HG03196 (cell line): ENCODE measurements around the gene UGGT2.
A peak's percentile ranks its signal among the peaks of the same experiment; 100 is the strongest.
"Not testable (repeated sequence)": the region's sequence is repeated elsewhere in the genome, so short reads cannot be mapped to it uniquely, and the experiment has no call there.

ENCODE experiments used
- ATAC-seq: cut with Tn5 transposase; IDR thresholded peaks from one replicate; pipeline ENCODE4 v1.9.1; 2021; ENCODE audit not compliant: unreplicated experiment

The UGGT2 gene

DNA sequence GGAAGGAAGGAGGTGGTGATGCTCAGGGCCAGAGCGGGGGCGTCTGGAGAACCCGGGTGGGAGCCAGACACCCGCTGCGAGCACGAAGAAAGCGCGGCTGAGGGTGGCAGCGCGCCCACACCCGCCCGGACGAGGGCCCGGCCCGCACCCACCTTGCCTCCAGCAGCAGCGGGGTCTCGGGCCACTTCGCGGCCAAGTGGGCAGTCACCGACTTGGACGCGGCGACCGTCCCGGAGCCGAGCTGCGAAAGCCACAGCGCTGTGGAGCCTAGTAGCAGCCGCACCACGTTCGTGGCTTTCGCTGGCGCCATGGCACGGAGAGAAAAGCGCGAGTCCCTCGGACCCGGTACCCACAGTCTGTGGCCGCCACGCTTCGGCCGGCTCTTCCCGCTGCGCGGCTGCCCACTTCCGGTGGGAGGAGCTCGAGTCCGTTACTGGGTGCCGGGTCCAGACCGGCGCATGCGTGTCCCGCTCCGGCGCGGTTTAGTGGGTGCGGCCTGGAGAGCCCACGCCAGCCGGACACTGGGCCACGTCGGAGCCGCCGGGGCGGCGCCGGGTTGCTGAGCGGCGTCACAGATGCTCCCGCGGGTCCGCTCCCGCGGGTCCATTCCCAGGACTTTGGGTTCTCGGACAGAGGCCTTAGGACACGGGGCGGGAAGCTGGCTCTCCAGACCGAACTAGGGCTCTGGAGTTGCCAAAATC lies at the start of gene UGGT2:
Gene UGGT2, minus strand, starts transcription at position 399 of the 701 bp plus-strand sequence. Its CDS starts 89 bp downstream, at position 310.
- peak; percentile 98 for ATAC-seq

DNA sequence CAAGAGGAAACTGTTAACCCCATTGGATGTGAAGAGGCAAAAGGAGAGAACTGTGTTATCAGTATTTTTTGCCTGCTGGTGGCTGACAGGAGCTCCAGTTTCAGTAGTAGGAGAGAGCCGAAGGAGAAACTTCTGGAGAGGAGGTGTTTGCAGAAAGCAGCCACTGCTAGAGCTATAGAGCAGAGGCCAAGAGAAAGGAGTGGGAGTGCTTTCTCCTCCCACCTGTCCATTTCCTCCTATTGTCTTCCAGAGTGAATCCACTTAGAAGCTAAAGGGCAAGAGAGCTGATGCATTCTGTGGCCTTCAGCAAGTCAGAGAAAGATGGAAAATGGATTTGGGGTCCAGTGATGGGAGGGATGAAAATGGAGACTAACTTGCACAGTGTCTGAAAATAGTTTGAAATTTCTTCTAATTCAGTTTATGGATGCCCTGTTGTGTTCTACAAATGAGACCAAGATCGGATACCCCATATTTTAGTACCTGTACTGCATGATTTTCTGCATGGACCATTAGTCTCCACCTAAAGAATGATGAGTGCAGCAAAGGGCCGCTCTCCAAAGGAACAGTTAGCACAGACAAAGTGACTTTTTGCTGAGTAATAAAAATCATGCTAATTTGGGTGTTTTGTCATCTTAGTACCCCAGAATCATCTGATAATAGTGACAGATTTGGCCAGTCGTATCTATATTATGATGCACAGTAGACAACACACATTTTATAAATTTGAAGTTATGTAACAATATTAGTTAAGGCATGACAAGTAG lies 47.4 kb upstream of the UGGT2 start:
- no peak for ATAC-seq

GRCh38 chr13:96093296-96094006 lies 40.2 kb upstream of the UGGT2 start:
- ATAC-seq: no peak

GRCh38 chr13:96091164-96092117 lies 38.2 kb upstream of the UGGT2 start:
- ATAC-seq: no peak

GRCh38 chr13:96090240-96091101 lies 37.3 kb upstream of the UGGT2 start:
- ATAC-seq: no peak

DNA sequence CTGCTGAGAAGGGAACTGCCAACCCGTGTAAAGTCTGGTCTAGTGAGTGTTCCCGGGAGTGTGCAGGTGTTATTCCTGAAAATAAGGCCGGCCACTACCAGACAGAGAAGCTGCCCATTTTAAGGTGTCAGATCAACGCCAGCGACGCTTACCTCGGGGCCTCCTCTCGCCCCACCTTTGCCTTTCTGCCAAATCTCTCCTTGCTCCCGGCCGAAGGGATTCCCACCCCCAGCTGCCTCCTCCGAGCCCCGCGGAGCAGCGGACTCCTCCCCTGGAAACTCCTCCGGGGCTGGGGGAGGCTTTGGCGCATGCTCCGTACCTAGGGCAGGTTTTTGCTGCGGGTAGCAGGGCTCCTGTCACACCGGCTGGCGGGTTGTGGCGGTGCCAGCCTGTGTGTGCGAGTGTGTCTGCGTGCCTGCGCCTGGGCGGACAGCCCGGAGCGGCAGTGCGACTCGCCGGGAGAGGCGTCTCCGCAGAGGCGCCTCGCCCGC lies 36.6 kb upstream of the UGGT2 start, which contains the start of gene HS6ST3:
Gene HS6ST3, plus strand, starts transcription at position 359 of the 491 bp plus-strand sequence.
- no peak for ATAC-seq

DNA sequence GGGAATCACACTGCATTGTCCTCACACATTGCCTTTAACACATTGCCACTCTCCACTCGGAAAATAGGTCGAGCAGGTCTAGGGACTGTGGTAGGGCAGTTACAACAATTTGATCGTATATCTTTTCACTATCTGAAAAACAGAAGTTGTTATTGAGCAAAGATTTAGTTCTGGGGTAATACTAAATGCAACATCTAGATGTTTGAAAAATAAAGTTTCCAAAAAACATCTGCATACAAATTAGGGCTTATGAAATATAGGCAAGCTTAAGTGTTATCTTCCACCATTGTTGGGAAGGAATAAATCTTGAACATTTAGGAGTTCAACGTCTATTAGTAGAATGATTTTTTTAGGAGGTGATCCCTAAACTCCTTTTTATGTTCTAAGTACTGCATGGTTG lies 35.9 kb upstream of the UGGT2 start:
- no peak for ATAC-seq

- no peak for ATAC-seq
Measured at GRCh38 chr13:96086736-96087135, 33.5 kb upstream of the UGGT2 start.

DNA sequence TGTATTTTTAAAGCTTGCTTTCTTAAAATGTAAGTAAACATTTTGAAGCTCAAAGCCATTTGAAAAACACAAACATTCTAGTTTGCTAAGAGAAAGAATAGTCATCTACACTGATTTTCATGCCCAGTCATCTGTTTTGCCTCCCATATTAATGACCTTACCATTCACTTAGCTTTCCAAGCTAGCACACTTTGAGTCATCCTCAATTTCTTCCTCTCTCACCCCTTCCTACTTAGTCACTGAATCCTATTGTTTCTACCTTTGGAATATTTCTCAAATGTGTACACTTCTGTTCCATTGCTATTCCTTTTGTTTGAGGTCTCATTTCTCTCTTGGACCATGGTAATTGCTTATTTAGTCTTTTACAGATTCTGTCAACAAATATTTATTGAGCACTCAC lies 29.4 kb upstream of the UGGT2 start:
- no peak for ATAC-seq

GRCh38 chr13:96081888-96082287 lies 28.7 kb upstream of the UGGT2 start:
- ATAC-seq: no peak

DNA sequence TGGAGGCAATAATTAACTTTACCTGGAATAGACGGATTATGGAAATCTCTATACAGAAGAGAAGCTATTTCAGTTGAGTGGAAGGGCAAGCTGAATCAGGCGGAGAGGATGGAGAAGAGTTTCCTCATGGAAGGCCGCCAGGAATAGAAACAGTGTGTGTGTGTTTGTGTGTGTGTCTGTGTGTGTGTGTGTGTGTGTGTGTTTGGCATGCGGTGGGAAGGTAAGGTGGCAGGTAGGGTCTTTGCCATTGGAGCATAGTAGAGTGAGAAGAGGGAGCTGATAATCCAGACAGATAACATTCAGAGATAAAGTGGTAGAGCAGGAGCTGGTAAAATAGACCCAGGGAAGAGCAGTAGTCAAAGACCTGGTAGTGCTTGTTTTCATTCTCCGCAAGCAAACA lies 27.5 kb upstream of the UGGT2 start:
- ATAC-seq: no peak

DNA sequence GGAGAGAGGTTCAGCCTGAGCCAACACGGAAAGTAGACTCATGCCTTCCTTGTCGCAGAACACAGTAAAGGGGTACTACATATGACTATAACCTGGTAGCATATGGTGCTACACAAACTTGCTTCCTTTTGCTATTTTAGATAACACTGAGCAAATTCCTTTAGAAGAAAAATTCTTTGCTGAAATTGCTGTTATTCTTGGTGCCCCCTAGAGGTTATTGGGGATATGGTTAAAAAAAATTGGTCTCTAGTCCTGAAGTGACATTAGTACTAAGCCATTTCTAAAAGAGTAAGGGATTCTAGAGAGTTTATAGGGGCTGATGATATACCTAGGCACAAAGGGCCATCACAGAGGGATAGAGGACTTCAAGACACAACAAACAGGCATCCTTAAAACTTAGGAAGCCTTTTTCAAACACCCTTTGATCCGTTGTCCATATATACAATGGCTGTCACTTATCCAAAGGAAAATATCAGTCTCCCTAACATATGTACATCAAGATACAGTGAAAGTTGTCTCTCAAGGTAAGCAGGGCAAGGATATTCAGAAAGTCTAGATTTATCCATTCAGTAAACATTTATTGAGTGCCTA lies 22.8 kb upstream of the UGGT2 start:
- ATAC-seq: no peak

- ATAC-seq: no peak
Measured at GRCh38 chr13:96072392-96072791, 19.2 kb upstream of the UGGT2 start.

DNA sequence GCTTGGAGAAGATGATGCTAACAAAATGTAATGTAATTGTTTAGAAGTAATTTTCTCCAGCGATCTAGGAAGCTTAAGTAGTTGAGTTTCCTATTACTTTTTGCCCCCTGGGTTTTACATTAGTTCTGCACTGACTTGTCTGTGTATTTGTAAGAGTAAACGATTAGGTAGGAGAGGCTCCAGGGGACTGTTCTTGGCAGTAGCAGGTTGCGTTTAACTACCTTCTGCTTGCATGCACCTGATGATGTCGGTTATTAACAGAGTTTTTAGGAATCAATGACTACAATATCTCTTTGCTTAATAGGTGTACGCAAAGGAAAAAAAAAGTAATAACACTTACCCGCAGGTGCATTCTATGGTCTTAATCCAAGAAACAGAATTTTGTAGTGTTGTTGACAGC lies 18.3 kb upstream of the UGGT2 start:
- no peak for ATAC-seq

- no peak for ATAC-seq
Measured at GRCh38 chr13:96068729-96069128, 15.5 kb upstream of the UGGT2 start.

DNA sequence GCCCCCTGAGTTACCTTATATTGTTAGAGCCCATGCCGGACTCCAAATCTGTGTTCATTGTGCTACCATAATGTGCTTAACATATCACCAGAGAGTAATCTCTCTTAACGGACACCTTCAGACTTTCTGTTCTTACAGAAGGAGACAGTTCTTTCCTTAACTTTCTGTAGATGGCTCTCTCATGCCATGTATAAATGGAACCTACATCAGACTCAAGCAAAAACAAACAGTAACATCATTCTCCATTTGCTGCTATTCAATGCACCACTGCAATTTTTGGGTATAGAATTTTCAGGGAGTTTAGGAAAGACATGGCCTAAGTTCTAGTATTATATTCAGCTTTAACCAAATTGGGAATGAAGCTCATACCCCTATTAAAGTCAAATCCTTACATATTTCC lies 12.6 kb upstream of the UGGT2 start:
- no peak for ATAC-seq

DNA sequence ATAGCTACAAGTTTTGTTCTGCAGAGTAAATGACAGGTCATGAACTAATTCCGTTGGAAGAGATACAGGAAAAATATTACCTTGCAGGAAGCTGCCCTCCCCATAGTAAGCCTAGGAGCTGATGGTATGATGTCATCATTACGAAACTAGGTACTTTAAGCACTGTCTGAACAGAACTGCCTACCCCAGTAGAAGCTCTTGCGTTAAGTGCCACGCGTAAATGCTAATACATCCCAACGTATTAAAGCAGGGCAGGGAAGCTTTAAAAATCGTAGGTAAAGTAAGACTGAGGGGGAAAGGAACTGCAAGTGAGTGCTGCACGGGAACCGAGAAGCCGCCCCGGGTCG lies 572 bp downstream of the UGGT2 start:
- ATAC-seq: peak; percentile 50

DNA sequence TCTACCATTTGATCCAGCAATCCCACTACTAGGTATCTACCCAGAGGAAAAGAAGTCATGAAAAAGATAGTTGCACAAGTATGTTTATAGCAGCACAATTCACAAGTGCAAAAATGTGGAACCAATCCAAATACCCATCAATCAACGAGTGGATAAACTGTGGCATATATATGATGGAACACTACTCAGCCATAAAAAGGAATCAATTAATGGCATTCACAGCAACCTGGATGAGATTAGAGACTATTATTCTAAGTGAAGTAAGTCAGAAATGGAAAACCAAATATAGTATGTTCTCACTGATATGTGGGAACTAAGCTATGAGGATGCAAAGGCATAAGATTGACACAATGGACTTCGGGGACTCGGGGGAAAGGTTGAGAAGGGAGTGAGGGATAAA lies 1.3 kb downstream of the UGGT2 start:
- not testable (repeated sequence) for ATAC-seq

GRCh38 chr13:96051491-96051890 lies 1.7 kb downstream of the UGGT2 start:
- not testable (repeated sequence) for ATAC-seq
